Small intestine (tissue), 16 donors: ENCODE data around the gene ZNF98. TPM values are rescaled to one million over a fixed set of nuclear protein-coding genes. Genes with fewer than 3 reads are reported as not detected.

Experiments
- DNase-seq, 2 donors: peaks; one replicate each; pipeline versions ENCODE4 v3.0.0 to v3.0.0-alpha.2; 2013
- FAIRE-seq: peaks from 2 replicates; lab custom pipeline; 2012; peaks lifted over from hg19 to GRCh38; lab: Jason Lieb, UNC
- H3K27ac ChIP-seq, 3 donors: one replicate each; pipeline ENCODE4 v1.5.1; 2013; ENCODE audit warnings: low read length in 2 of 3, mild to moderate bottlenecking in 2 of 3, control low read depth in 1 of 3, inconsistent platforms in 1 of 3, low read depth in 1 of 3, moderate library complexity in 1 of 3
- H3K27me3 ChIP-seq, 3 donors: one replicate each; pipeline ENCODE4 v1.6.1; 2013; ENCODE audit warnings: low read length in 3 of 3, inconsistent platforms in 1 of 3; ENCODE audit not compliant: control insufficient read depth in 3 of 3, insufficient read depth in 3 of 3
- H3K36me3 ChIP-seq, 3 donors: one replicate each; pipeline ENCODE4 v1.6.1; 2013; ENCODE audit warnings: low read length in 3 of 3, inconsistent platforms in 1 of 3, low read depth in 1 of 3, mild to moderate bottlenecking in 1 of 3, moderate library complexity in 1 of 3; ENCODE audit not compliant: control insufficient read depth in 3 of 3, insufficient read depth in 2 of 3
- H3K4me1 ChIP-seq, 3 donors: one replicate each; pipeline ENCODE4 v1.6.1; 2013; ENCODE audit warnings: low read length in 2 of 3, inconsistent platforms in 1 of 3, low read depth in 1 of 3, mild to moderate bottlenecking in 1 of 3, moderate library complexity in 1 of 3; ENCODE audit not compliant: control insufficient read depth in 3 of 3, insufficient read depth in 2 of 3
- H3K4me3 ChIP-seq, 3 donors: one replicate each; pipeline ENCODE4 v1.5.1; 2013; ENCODE audit warnings: low read length in 3 of 3, control low read depth in 1 of 3, inconsistent platforms in 1 of 3, low read depth in 1 of 3, mild to moderate bottlenecking in 1 of 3, moderate library complexity in 1 of 3
- H3K9me3 ChIP-seq, 2 donors: one replicate each; pipeline ENCODE4 v1.6.1; 2013; ENCODE audit warnings: low read depth in 1 of 2, low read length in 1 of 2; ENCODE audit not compliant: control insufficient read depth in 2 of 2, insufficient read depth in 1 of 2
- WGBS, 3 donors: extraction: QIAGEN DNeasy Blood & Tissue Kit; methylation state at CpG; one replicate each; pipeline ENCODE4 v1.1.7; 2013; 5-methylcytosine and 5-hydroxymethylcytosine counted together
- long read RNA-seq, 10 donors: transcript quantifications; one replicate each; lab custom pipeline, GENCODE V29; 2026
- polyA plus RNA-seq, 4 donors: library from polyadenylated mRNA; stranded (reverse) in 3 of 4; unstranded in 1 of 4; fragments of 200-250 nt in 3 of 4; fragments of 120-200 nt in 1 of 4; gene quantifications; one replicate each; pipeline versions ENCODE4 v1.2.1 to v1.2.3, GENCODE V29; 2013
- donor health status: healthy with polysubstance abuse.
- donor health status: control.
- donor health status: control.
- donor health status: Bipolar disorder and iron deficiency.
- donor health status: healthy.

The ZNF98 gene
- 1 to 10 TPM in 1 of 4 donors, under 1 TPM in 1, not detected in 2; 0.04 to 2.2 TPM for polyA plus RNA-seq
- long read RNA-seq, donor 1, result 0 reads
- long read RNA-seq, donor 2, result 0 reads
- long read RNA-seq, donor 3, result 0 reads
- long read RNA-seq, donor 4, result 0 reads
- long read RNA-seq, donor 5, result 0 reads
- long read RNA-seq, donor 6, result 0 reads
- long read RNA-seq, donor 7, result 0 reads
- long read RNA-seq, donor 8, result 0 reads
- long read RNA-seq, donor 9, result 0 reads
- long read RNA-seq, donor 10, result 0 reads

GRCh38 chr19:22422211-22422610 is at the start of gene ZNF98:
ZNF98 (minus strand) TSS chr19:22422346; CDS start chr19:22422224, 122 bp downstream.
- H3K27me3 ChIP-seq, result no peaks in the 10 kb centered on the region
- no peak within 1 kb of the TSS for H3K27ac ChIP-seq
- FAIRE-seq, result no peak
- DNase-seq, result peak in 1 of 2 donors; percentile 58
- no peaks in the 10 kb centered on the region for H3K36me3 ChIP-seq
- H3K4me3 ChIP-seq, result no peak within 1 kb of the TSS
- H3K4me1 ChIP-seq, result no peaks in the 10 kb centered on the region
- 6 to 32% (median 19%) methylated on average over 16 of the region's 16 CpGs for WGBS, 3 donors
- H3K9me3 ChIP-seq, result peaks cover 5 to 23% of the 10 kb centered on the region in 2 donors

GRCh38 chr19:22446605-22447004 is 24.5 kb upstream of the ZNF98 start:
- H3K4me3 ChIP-seq, result no peak overlapping the region
- no peaks in the 10 kb centered on the region for H3K4me1 ChIP-seq
- H3K9me3 ChIP-seq, result peaks cover 0 to 11% of the 10 kb centered on the region in 2 donors
- FAIRE-seq (no peak), DNase-seq (no peak)
- WGBS, 3 donors, result 59 to 74% (median 73%) methylated on average over 3 of the region's 3 CpGs
- no peaks in the 10 kb centered on the region for H3K27me3 ChIP-seq
- no peak overlapping the region for H3K27ac ChIP-seq
- no peaks in the 10 kb centered on the region for H3K36me3 ChIP-seq

- FAIRE-seq (no peak), DNase-seq (no peak)
- H3K4me3 ChIP-seq, result no peak overlapping the region
- peaks cover 2 to 19% of the 10 kb centered on the region in 2 donors for H3K9me3 ChIP-seq
- H3K27ac ChIP-seq, result no peak overlapping the region
- no peaks in the 10 kb centered on the region for H3K36me3 ChIP-seq
- WGBS, 3 donors, result 74 to 96% (median 93%) methylated on average over 2 of the region's 2 CpGs
- no peaks in the 10 kb centered on the region for H3K27me3 ChIP-seq
- H3K4me1 ChIP-seq, result no peaks in the 10 kb centered on the region
Observed at GRCh38 chr19:22438011-22438410, 15.9 kb upstream of the ZNF98 start.

GRCh38 chr19:22427960-22428913 is 6.1 kb upstream of the ZNF98 start:
- WGBS, 3 donors, result 7 to 32% (median 26%) methylated on average over 57 to 60 of the region's 60 CpGs
- no peak overlapping the region for H3K27ac ChIP-seq
- no peak overlapping the region for H3K4me3 ChIP-seq
- peaks cover 7 to 20% of the 10 kb centered on the region in 2 donors for H3K9me3 ChIP-seq
- H3K36me3 ChIP-seq, result no peaks in the 10 kb centered on the region
- DNase-seq (peak in 1 of 2 donors; percentile 21), FAIRE-seq (no peak)
- no peaks in the 10 kb centered on the region for H3K4me1 ChIP-seq
- peaks cover 0 to 4% (median 0%) of the 10 kb centered on the region in 3 donors for H3K27me3 ChIP-seq

GRCh38 chr19:22427547-22427946 is 5.4 kb upstream of the ZNF98 start:
- H3K4me1 ChIP-seq, result no peaks in the 10 kb centered on the region
- H3K4me3 ChIP-seq, result no peak overlapping the region
- no peaks in the 10 kb centered on the region for H3K36me3 ChIP-seq
- peaks cover 0 to 4% (median 0%) of the 10 kb centered on the region in 3 donors for H3K27me3 ChIP-seq
- peaks cover 7 to 22% of the 10 kb centered on the region in 2 donors for H3K9me3 ChIP-seq
- 6 to 28% (median 23%) methylated on average over 15 to 19 of the region's 19 CpGs for WGBS, 3 donors
- DNase-seq, result no peak
- no peak for FAIRE-seq
- H3K27ac ChIP-seq, result no peak overlapping the region

GRCh38 chr19:22426901-22427300 is 4.8 kb upstream of the ZNF98 start:
- DNase-seq, result no peak
- H3K36me3 ChIP-seq, result no peaks in the 10 kb centered on the region
- peaks cover 0 to 4% (median 0%) of the 10 kb centered on the region in 3 donors for H3K27me3 ChIP-seq
- H3K27ac ChIP-seq, result no peak overlapping the region
- no peak for FAIRE-seq
- 57 to 77% (median 62%) methylated on average over 7 to 8 of the region's 8 CpGs for WGBS, 3 donors
- peaks cover 7 to 23% of the 10 kb centered on the region in 2 donors for H3K9me3 ChIP-seq
- no peak overlapping the region for H3K4me3 ChIP-seq
- H3K4me1 ChIP-seq, result no peaks in the 10 kb centered on the region

- H3K27ac ChIP-seq, result no peak overlapping the region
- WGBS, 3 donors, result 3 to 22% (median 16%) methylated on average over 20 of the region's 20 CpGs
- H3K27me3 ChIP-seq, result no peaks in the 10 kb centered on the region
- no peak overlapping the region for H3K4me3 ChIP-seq
- no peak for FAIRE-seq
- no peaks in the 10 kb centered on the region for H3K36me3 ChIP-seq
- no peak for DNase-seq
- H3K4me1 ChIP-seq, result no peaks in the 10 kb centered on the region
- peaks cover 5 to 21% of the 10 kb centered on the region in 2 donors for H3K9me3 ChIP-seq
Observed at GRCh38 chr19:22421797-22422196, 349 bp downstream of the ZNF98 start.

GRCh38 chr19:22354665-22355064 is 67.5 kb downstream of the ZNF98 start:
- peaks cover 0 to 21% of the 10 kb centered on the region in 2 donors for H3K9me3 ChIP-seq
- no peaks in the 10 kb centered on the region for H3K4me1 ChIP-seq
- no peak overlapping the region for H3K4me3 ChIP-seq
- no peaks in the 10 kb centered on the region for H3K27me3 ChIP-seq
- WGBS, 3 donors, result 56 to 69% (median 67%) methylated on average over 2 of the region's 2 CpGs
- H3K27ac ChIP-seq, result no peak overlapping the region
- no peaks in the 10 kb centered on the region for H3K36me3 ChIP-seq
- FAIRE-seq, result no peak
- DNase-seq, result no peak
